Stimulated activated effector memory CD8-positive, alpha-beta T cell treated with anti-CD3 and anti-CD28 coated beads, Interleukin-12 subunit alpha, Interleukin-12 subunit beta, amount 100 ng/mL, for 72 hours (primary cell): ENCODE results near the gene ABCB9.

Source experiments
- ATAC-seq: fragments of 150-1000 bp; cut with Tn5 transposase; 2 replicates; pipeline ENCODE4 v1.10.0; 2021
- DNase-seq, 2 donors: peaks; one replicate each; pipeline ENCODE4 v3.0.0; 2021 to 2022; ENCODE audit warnings: low spot score in 2 of 2
- H3K27ac Mint-ChIP-seq: one replicate; pipeline ENCODE4 v1.8.0; 2022; ENCODE audit warnings: mild to moderate bottlenecking, mixed read lengths
- H3K36me3 Mint-ChIP-seq: one replicate; pipeline ENCODE4 v1.8.0; 2022; ENCODE audit warnings: mild to moderate bottlenecking, mixed read lengths
- H3K4me1 Mint-ChIP-seq: one replicate; pipeline ENCODE4 v1.8.0; 2022; ENCODE audit warnings: mixed read lengths
- H3K4me3 Mint-ChIP-seq: one replicate; pipeline ENCODE4 v1.8.0; 2022; ENCODE audit warnings: mild to moderate bottlenecking, mixed read lengths
- H3K9me3 Mint-ChIP-seq: one replicate; pipeline ENCODE4 v1.8.0; 2022; ENCODE audit warnings: mixed read lengths

The ABCB9 gene

DNA sequence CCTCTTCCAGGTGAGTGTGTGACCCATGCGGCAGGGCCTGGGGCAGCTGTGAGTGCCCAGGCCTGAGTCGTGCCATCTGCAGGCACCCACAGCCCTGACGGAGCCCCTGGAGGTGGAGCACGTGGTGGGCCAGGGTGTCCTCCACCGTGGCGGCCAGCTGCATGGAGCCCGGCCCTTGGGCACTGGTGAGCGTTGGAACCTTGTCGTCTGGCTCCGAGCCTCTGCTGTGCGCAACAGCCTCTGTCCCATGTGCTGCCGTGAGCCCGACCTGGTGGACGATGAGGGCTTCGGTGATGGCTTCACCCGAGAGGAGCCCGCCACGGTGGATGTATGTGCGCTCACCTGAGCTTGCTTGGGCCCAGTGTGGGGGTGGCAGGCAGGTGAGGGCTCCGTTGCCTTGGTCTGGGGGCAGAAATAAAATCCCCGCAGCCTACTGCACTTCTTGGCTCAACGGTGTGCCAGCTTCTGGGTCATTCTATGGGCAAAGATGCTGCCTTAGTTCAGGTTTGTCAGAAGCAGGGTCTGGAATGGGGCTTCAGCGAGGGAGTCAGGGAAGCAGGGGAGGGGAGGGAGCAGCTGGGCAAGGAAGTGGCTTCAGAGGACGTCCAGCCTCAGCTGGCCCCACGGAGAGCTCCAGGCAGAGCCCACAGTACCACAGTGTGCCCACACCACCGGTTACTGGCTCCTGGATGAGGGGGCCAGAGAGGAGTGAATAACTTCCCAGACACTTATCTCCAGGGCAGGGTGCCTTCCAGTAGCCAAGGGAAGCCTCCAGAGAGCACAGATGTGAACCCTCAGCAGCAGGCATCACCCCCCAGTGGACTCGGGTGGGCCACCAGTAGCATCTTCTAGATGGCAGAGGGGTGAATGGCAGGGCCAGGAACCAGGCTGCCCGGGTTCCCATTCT, 13.0 kb upstream of the ABCB9 start:
- peak overlapping the region; percentile 86 for H3K4me3 Mint-ChIP-seq
- peaks cover 46% of the 10 kb centered on the region for H3K36me3 Mint-ChIP-seq
- DNase-seq = no peak
- no peaks in the 10 kb centered on the region for H3K9me3 Mint-ChIP-seq
- peaks cover 49% of the 10 kb centered on the region for H3K4me1 Mint-ChIP-seq
- peak overlapping the region; percentile 91 for H3K27ac Mint-ChIP-seq
- no peak for ATAC-seq

DNA sequence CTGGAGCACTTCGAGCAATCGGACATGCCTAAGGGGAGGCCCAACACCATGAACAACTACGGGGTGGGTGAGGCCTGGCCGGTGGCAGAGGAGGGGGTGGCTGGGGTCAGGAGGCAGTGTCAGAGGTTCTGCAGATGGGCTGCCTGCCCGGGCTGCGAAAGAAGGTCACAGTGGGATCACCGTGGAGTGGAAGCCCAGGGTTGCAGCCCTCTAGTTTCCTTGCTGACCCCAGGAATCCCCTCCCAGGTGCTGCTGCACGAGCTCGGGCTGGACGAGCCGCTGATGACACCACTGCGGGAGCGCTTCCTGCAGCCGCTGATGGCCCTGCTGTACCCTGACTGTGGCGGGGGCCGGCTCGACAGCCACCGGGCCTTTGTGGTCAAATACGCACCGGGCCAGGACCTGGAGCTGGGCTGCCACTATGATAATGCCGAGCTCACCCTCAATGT, 12.3 kb upstream of the ABCB9 start:
- Mint-ChIP-seq H3K36me3 (peaks cover 40% of the 10 kb centered on the region), H3K27ac (peak overlapping the region; percentile 87), H3K4me3 (peak overlapping the region; percentile 36), H3K9me3 (no peaks in the 10 kb centered on the region), H3K4me1 (peaks cover 43% of the 10 kb centered on the region)
- ATAC-seq = no peak
- no peak for DNase-seq

DNA sequence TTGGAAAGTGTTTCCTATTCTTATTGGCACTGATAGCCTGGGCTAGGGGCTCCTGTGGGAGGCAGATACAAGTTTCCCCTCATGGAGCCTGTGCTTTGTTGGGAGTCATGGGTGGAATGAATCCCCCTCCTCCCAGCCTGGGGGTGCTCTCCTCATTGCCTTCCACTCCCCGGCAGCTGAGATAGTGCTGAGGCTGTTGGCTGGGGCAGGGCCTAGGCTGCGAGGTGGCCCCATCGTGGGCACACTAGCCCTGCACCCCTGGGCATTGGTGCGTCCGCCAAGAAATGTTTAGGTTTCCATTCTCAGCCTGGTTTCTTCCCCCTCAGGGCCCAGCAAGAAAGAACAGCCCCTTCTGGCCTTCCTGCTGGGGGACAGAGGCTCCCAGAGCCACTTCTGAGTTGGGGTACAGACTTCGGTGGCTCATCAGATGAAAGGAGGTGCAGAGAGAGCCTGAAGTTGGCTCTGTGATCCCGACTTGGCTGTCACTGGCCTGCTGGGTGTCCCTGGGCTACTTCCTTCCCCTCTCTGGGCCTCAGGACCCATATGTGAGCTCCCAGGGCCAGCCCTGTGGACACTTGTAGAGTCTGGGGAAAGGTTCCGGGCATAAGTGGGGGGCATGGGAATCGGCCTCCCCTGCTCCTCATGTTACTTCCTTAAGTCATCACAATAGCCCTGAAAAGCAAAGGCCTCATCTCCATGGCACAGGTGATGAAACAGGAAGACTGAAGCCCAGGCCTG, 11.6 kb upstream of the ABCB9 start:
- Mint-ChIP-seq H3K4me3 (peak overlapping the region; percentile 36), H3K4me1 (peaks cover 35% of the 10 kb centered on the region), H3K9me3 (no peaks in the 10 kb centered on the region), H3K36me3 (peaks cover 33% of the 10 kb centered on the region), H3K27ac (peak overlapping the region; percentile 87)
- ATAC-seq (no peak), DNase-seq (no peak)

DNA sequence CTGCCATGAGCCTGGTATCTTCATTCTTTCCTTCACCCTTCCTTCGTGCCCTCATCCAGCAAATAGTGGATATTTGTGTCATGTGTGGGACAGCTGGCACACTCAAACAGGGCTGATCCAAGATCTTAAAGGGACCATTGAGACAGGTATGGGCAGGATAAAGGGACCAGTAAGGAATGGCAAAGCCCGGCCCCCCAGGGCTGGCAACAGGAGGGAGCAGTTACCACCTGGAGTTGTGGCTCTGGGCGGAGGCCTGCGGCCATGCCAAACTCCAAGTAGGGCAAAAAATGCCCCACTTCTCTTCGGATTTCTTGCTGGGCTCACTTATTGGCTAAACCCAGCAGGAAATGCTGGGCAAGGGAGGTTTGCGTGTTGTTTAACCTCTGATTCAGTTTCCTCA, 10.9 kb upstream of the ABCB9 start:
- DNase-seq (no peak), ATAC-seq (no peak)
- H3K36me3 Mint-ChIP-seq = peaks cover 26% of the 10 kb centered on the region
- no peak overlapping the region for H3K4me3 Mint-ChIP-seq
- peaks cover 29% of the 10 kb centered on the region for H3K4me1 Mint-ChIP-seq
- peak overlapping the region; percentile 87 for H3K27ac Mint-ChIP-seq
- no peaks in the 10 kb centered on the region for H3K9me3 Mint-ChIP-seq

DNA sequence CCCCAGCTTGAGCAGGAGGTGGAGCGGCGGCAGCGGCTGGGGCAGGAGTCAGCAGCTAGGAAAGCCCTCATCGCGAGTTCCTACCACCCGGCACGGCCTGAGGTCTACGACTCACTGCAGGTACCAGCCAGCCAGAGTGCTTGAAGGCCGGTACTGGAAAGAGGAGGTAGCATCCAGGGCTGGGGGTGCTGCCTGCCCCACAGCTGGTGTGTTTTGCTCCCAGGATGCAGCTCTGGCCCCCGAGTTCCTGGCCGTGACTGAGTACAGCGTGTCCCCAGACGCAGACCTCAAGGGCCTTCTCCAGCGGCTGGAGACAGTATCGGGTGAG, 10.3 kb upstream of the ABCB9 start:
- ATAC-seq (no peak), DNase-seq (no peak)
- H3K9me3 Mint-ChIP-seq = no peaks in the 10 kb centered on the region
- H3K4me3 Mint-ChIP-seq = peak overlapping the region; percentile 97
- H3K36me3 Mint-ChIP-seq = peaks cover 21% of the 10 kb centered on the region
- H3K27ac Mint-ChIP-seq = peak overlapping the region; percentile 100
- H3K4me1 Mint-ChIP-seq = peaks cover 23% of the 10 kb centered on the region

DNA sequence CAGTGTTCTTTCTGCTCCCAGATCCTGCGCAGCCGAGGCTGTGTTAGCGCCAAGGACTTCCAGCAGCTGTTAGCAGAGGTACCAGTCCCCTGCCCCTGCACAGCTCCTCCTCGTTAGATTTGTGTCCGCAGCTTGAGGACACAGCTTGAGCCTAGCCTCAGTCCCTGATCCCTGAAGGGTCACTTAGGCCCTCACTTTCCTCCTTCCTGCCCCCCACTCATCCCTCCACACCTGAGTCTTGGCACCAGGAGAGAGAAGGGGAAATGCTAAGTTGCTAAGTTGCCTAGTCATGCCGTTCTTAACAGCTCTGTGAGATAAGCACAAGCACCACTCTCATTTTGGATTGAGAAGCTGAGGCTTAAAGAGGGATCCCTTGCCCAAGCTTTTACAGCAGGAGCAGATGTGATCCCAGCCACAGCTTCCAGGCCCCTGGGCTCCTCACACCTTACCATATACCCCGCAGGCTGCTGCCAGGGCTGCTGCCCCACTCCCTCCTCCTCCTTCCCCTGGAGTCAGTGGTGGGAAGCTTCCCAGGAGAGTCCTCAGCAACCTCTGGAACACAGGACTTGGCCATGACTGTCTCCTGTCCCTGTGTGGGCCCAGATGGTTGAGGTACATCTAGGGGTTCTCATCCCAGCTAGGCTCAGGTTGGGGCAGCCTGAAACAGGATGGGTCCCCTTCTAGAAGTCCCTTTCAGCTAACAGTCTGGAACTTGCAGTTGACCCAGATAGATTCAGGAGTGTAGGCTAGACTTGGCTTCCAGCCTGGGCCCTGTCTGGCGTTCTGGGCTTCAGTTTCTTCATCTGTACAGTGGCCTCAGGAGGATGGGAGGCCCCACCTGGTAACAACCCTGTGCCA, 9.8 kb upstream of the ABCB9 start:
- DNase-seq = no peak
- no peak for ATAC-seq

DNA sequence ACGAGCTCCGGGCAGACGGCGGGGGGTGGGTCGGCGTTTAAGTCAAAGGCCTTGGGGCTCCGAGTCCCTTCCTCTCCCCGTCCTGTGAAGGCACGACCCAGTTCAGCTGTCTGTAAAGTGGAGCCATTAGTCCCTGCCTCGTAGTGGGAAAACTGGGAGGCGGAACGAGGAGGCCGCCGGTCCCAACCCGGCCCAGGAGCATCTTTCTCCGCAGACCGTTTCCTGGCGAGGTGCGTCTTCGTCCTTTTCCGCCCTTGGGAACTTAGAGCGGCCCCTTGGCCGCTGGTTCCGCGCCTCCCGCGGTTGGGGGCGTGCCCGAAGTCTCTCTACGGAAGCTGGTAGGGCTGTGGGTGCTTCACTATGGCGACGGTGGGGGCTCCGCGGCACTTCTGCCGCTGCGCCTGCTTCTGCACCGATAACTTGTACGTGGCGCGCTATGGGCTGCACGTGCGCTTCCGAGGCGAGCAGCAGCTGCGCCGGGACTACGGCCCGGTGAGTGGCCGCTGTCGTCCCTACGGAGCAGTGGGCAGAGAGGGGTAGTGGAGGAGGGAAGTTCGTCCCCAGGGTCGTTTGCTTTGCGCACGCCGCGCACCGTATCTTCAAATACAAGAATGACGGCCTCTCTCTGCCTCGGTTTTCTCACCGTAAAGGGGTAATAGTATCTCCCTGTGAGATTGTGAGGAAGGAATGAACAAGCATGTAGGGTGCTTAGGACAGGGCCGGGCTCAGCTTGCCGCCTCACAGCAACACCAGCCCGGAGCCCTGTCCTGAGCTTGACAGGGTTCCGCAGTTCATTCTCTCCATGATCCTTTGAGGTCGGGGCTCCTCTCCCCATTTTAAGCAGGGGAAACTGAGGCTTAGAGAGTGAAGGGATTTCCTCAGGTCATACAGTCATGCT, 8.9 kb upstream of the ABCB9 start, which contains the start of gene OGFOD2:
Gene OGFOD2 (plus strand): TSS at position 353 of the 898 bp plus-strand sequence. CDS start 8 bp downstream, at position 361.
- Mint-ChIP-seq H3K9me3 (no peaks in the 10 kb centered on the region), H3K27ac (peak within 1 kb of the TSS; percentile 100), H3K36me3 (peaks cover 16% of the 10 kb centered on the region), H3K4me3 (peak within 1 kb of the TSS; percentile 97), H3K4me1 (peaks cover 19% of the 10 kb centered on the region)
- ATAC-seq (peak; percentile 92), DNase-seq (peak; percentile 84 to 95)

More for the DNA sequence above, 9.8 kb upstream of the ABCB9 start:
- H3K36me3 Mint-ChIP-seq = peaks cover 16% of the 10 kb centered on the region
- no peaks in the 10 kb centered on the region for H3K9me3 Mint-ChIP-seq
- H3K4me3 Mint-ChIP-seq = peak overlapping the region; percentile 97
- peak overlapping the region; percentile 100 for H3K27ac Mint-ChIP-seq
- H3K4me1 Mint-ChIP-seq = peaks cover 19% of the 10 kb centered on the region

DNA sequence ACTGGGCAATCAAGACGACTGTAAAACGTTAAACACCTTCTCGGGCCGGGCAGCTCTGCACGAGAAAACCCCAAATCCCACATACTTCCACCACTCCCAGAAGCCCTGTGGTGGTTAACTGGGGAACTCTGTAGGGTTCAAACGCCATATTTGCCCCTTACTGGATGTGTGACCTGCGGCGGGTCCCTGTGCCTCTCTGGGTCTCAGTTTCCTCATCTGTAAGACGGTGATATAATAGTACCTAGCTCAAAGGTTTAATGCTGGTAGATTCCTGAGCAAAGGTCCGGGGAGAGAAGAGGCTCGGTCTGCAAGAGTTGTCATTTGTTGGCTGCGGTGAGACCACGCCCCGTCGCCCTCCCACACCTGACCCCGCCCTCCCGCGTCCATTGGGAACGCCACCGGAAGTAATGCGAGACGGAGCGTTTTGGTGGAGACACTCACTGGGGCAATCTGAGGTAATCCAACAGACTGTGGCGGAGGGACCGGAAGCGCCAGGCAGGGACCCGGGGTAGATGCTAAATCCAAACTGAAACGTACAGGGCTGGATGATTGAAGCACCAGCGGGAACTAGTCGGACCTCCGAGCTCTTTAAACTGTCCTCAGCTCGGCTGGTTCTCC, 8.1 kb upstream of the ABCB9 start:
- peak; percentile 94 to 99 for DNase-seq
- Mint-ChIP-seq H3K4me3 (peak overlapping the region; percentile 97), H3K4me1 (peaks cover 19% of the 10 kb centered on the region), H3K27ac (peak overlapping the region; percentile 100), H3K36me3 (peaks cover 16% of the 10 kb centered on the region), H3K9me3 (no peaks in the 10 kb centered on the region)
- peak; percentile 94 for ATAC-seq

DNA sequence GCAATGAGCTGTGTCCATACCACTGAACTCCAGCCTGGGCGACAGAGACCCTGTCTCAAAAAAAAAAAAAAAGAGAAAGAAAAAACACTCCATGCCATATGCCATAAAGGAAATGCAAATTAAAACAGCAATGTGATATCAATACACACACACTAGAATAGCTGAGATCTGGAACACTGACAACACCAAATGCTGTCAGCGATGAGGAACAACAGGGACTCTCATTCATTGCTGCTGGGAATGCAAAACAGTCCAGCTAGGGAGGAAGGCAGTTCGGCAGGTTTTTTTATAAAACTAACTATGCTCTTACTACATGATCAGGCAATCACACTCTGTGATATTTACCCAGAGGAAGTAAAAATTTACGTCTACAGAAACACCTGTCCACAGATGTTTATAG, 3.4 kb upstream of the ABCB9 start:
- ATAC-seq = no peak
- H3K9me3 Mint-ChIP-seq = no peaks in the 10 kb centered on the region
- no peak for DNase-seq
- peaks cover 6% of the 10 kb centered on the region for H3K4me1 Mint-ChIP-seq
- H3K4me3 Mint-ChIP-seq = no peak overlapping the region
- peaks cover 5% of the 10 kb centered on the region for H3K36me3 Mint-ChIP-seq
- no peak overlapping the region for H3K27ac Mint-ChIP-seq

DNA sequence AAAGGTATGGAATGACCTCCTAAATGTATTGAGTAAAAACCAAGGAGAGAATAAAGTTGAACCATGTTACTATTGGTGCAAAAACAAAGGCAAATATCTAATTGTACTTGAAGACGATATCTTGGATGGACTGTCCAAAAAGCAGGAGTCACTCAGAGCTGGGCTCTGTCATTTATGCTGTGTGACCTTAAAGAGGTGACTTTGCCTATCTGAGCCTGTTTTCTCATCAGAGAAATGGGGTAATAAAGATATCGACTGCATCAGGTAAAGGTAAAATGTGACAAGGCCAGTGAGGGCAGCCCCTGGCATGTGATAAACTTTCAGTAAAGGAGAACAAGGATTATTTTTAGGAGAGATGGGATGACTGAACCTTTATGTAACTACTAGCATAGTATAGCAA, 1.8 kb upstream of the ABCB9 start:
- Mint-ChIP-seq H3K36me3 (no peaks in the 10 kb centered on the region), H3K4me1 (peaks cover 6% of the 10 kb centered on the region), H3K4me3 (no peak overlapping the region), H3K27ac (peak overlapping the region; percentile 15), H3K9me3 (no peaks in the 10 kb centered on the region)
- ATAC-seq = no peak
- DNase-seq = no peak

DNA sequence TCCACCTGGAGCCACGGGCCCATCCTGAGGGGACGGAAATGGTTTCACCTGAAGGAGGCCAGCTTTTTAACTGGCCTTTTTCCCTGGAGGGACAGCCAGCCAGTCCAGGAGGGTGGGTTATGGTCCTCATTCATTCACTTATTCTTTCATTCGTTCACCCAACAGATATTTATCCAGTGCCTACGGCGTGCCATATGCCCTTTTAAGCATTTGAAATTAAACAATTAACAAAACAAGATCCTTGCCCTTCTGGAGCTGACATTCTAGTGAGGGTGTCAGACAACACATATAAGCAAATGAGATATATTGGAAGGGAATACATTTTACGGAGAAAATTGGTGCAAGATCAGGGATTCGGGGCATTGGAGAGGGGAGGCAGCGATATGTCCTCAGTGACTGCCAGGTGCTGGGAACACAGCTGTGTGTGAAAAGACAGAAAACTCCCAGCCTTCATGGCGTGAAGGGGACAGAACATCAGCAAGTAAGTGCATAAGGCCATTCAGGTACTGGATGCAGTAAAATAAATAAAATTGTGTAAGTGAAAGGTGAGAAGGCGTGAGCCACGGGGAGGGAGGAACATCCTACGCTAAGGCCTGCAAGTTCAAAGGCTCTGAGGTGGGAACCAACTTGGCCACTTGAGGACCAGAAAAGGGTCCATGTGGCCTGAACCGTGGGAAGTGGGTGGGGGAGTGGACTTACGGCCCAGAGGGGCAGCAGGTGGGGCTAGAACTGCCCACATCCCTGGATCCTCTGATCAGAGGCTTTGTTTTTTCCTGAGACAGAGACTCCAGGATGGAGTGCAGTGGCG, 684 bp upstream of the ABCB9 start:
- Mint-ChIP-seq H3K4me1 (peaks cover 6% of the 10 kb centered on the region), H3K27ac (peak overlapping the region; percentile 50), H3K36me3 (no peaks in the 10 kb centered on the region), H3K4me3 (peak overlapping the region; percentile 49), H3K9me3 (no peaks in the 10 kb centered on the region)
- DNase-seq (no peak), ATAC-seq (no peak)

DNA sequence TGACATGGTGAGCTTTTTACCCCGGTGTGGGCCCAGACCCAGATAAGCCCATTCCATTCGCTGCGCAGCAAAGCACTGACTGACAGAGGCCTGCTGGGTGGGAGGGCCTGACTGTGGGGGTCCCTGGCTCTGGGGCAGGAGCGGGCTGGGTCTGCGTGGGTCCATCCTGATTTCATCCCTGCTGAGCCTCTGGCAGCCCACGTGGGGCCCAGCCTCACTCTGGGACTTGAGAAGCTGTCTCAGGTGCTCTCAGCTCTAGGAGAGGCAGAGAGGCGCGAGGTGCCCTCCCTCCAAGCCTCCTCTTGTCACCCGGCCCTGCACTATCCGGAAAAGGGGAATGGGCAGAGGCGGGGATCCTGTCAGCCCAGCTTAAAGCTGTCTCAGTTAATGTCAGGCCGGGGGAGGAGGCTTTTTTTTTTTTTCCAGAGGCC, 927 bp downstream of the ABCB9 start:
- ATAC-seq (no peak), DNase-seq (no peak)
- Mint-ChIP-seq H3K9me3 (no peaks in the 10 kb centered on the region), H3K4me1 (peaks cover 6% of the 10 kb centered on the region), H3K27ac (peak overlapping the region; percentile 23), H3K36me3 (no peaks in the 10 kb centered on the region), H3K4me3 (peak overlapping the region; percentile 49)
